Measurements from ENCODE around the gene SMIM21. TPM values are rescaled to one million over a fixed set of nuclear protein-coding genes. Genes with fewer than 3 reads are reported as not detected.

Gene SMIM21
- total RNA-seq, 1 experiment from 2014 or later = not detected

GRCh38 chr18:75422341-75422910 is 5.1 kb downstream of the SMIM21 start:
- DNase-seq (ENCODE audit: low read depth) = peak; percentile 61

GRCh38 chr18:75421656-75422055 is 5.8 kb downstream of the SMIM21 start:
- DNase-seq (ENCODE audit: low read depth) = no peak

- no peak for DNase-seq (ENCODE audit: low read depth)
These were observed 9.1 kb downstream of the SMIM21 start for GRCh38 chr18:75418293-75419005.

- no peak for DNase-seq (ENCODE audit: low read depth)
These were observed 16.9 kb downstream of the SMIM21 start for GRCh38 chr18:75410611-75411010.

GRCh38 chr18:75409806-75410205 is 17.7 kb downstream of the SMIM21 start:
- no peak for DNase-seq (ENCODE audit: low read depth)

GRCh38 chr18:75408554-75409506 is 18.7 kb downstream of the SMIM21 start:
- DNase-seq (ENCODE audit: low read depth) = peak; percentile 99

- no peak for DNase-seq (ENCODE audit: low read depth)
These were observed 19.8 kb downstream of the SMIM21 start for GRCh38 chr18:75407468-75408437.

GRCh38 chr18:75406491-75407445 is 20.7 kb downstream of the SMIM21 start:
- no peak for DNase-seq (ENCODE audit: low read depth)

- peak; percentile 32 for DNase-seq (ENCODE audit: low read depth)
These were observed 22.2 kb downstream of the SMIM21 start for GRCh38 chr18:75405351-75405750.

GRCh38 chr18:75400366-75400765 is 27.1 kb downstream of the SMIM21 start:
- no peak for DNase-seq (ENCODE audit: low read depth)

GRCh38 chr18:75395137-75395536 is 32.4 kb downstream of the SMIM21 start:
- no peak for DNase-seq (ENCODE audit: low read depth)

GRCh38 chr18:75393721-75394120 is 33.8 kb downstream of the SMIM21 start:
- DNase-seq (ENCODE audit: low read depth) = no peak

- no peak for DNase-seq (ENCODE audit: low read depth)
These were observed 35.3 kb downstream of the SMIM21 start for GRCh38 chr18:75392226-75392578.

GRCh38 chr18:75391279-75392225 is 36.0 kb downstream of the SMIM21 start:
- DNase-seq (ENCODE audit: low read depth) = no peak

GRCh38 chr18:75390854-75391253 is 36.6 kb downstream of the SMIM21 start:
- DNase-seq (ENCODE audit: low read depth) = no peak

- no peak for DNase-seq (ENCODE audit: low read depth)
These were observed 43.4 kb downstream of the SMIM21 start for GRCh38 chr18:75384144-75384543.

GRCh38 chr18:75378376-75379315 is 48.9 kb downstream of the SMIM21 start:
- DNase-seq (ENCODE audit: low read depth) = no peak
